ENCODE data around the gene SETD2. TPM values are rescaled to one million over a fixed set of nuclear protein-coding genes. Genes with fewer than 3 reads are reported as not detected.
"Not testable (repeated sequence)": the region's sequence is repeated elsewhere in the genome, so short reads cannot be mapped to it uniquely, and the experiment has no call there.

SETD2 gene
- total RNA-seq, 1 experiment from 2014 or later, result 47.6 TPM

- intact Hi-C loops (cut with micrococcal nuclease; ENCODE audit: unreplicated experiment), result no loop called here
- Histone ChIP-seq H3K9me3 (no peaks in the 10 kb centered on the region), H3K4me3 (ENCODE audit: low read depth, low read length) (no peak overlapping the region), H3K27me3 (replicated peaks; ENCODE audit: control insufficient read depth, insufficient read depth, low read length) (no peaks in the 10 kb centered on the region), H3K4me1 (peaks cover 12% of the 10 kb centered on the region), H3K36me3 (ENCODE audit: control insufficient read depth, insufficient read depth, low read length) (no peaks in the 10 kb centered on the region)
- Mint-ChIP-seq H3K36me3 (ENCODE audit: insufficient read depth, unreplicated experiment) (peaks cover 37% of the 10 kb centered on the region), H3K4me1 (ENCODE audit: low read depth, unreplicated experiment) (peaks cover 16% of the 10 kb centered on the region), H3K27ac (ENCODE audit: unreplicated experiment) (no peak overlapping the region), H3K4me3 (ENCODE audit: unreplicated experiment) (no peak overlapping the region), H3K27me3 (ENCODE audit: insufficient read depth, unreplicated experiment) (no peaks in the 10 kb centered on the region), H3K9me3 (ENCODE audit: unreplicated experiment) (no peaks in the 10 kb centered on the region)
- BruUV-seq (replicated peaks), result no TSS peak
- DNase-seq, result no peak
- TF ChIP-seq CTCF (IDR thresholded peaks at IDR 0.05; ENCODE audit: insufficient read depth in 1 of 2, low read depth in 1 of 2, low read length in 1 of 2, severe bottlenecking in 1 of 2, unreplicated experiment in 1 of 2), result no peak
- POLR2A ChIA-PET, result no interaction called here
- CTCF ChIA-PET, result no interaction called here
Measured at GRCh38 chr3:47028667-47029066, 135.2 kb downstream of the SETD2 start.

GRCh38 chr3:47028146-47028545 is 135.8 kb downstream of the SETD2 start:
- H3K36me3 Mint-ChIP-seq (ENCODE audit: insufficient read depth, unreplicated experiment), result peaks cover 32% of the 10 kb centered on the region
- H3K9me3 ChIP-seq, result no peaks in the 10 kb centered on the region
- H3K4me3 Mint-ChIP-seq (ENCODE audit: unreplicated experiment), result no peak overlapping the region
- no peaks in the 10 kb centered on the region for H3K27me3 Mint-ChIP-seq (ENCODE audit: insufficient read depth, unreplicated experiment)
- no peak overlapping the region for H3K4me3 ChIP-seq (ENCODE audit: low read depth, low read length)
- H3K27ac Mint-ChIP-seq (ENCODE audit: unreplicated experiment), result no peak overlapping the region
- H3K4me1 Mint-ChIP-seq (ENCODE audit: low read depth, unreplicated experiment), result peaks cover 16% of the 10 kb centered on the region
- ChIA-PET CTCF (no interaction called here), POLR2A (no interaction called here)
- TF ChIP-seq CTCF (IDR thresholded peaks at IDR 0.05; ENCODE audit: insufficient read depth in 1 of 2, low read depth in 1 of 2, low read length in 1 of 2, severe bottlenecking in 1 of 2, unreplicated experiment in 1 of 2), result no peak
- H3K4me1 ChIP-seq, result peaks cover 12% of the 10 kb centered on the region
- BruUV-seq (replicated peaks), result no TSS peak
- intact Hi-C loops (cut with micrococcal nuclease; ENCODE audit: unreplicated experiment), result no loop called here
- no peaks in the 10 kb centered on the region for H3K9me3 Mint-ChIP-seq (ENCODE audit: unreplicated experiment)
- no peaks in the 10 kb centered on the region for H3K36me3 ChIP-seq (ENCODE audit: control insufficient read depth, insufficient read depth, low read length)
- H3K27me3 ChIP-seq (replicated peaks; ENCODE audit: control insufficient read depth, insufficient read depth, low read length), result no peaks in the 10 kb centered on the region
- no peak for DNase-seq

- Mint-ChIP-seq H3K4me1 (ENCODE audit: low read depth, unreplicated experiment) (peaks cover 16% of the 10 kb centered on the region), H3K36me3 (ENCODE audit: insufficient read depth, unreplicated experiment) (peaks cover 26% of the 10 kb centered on the region)
- H3K27me3 Mint-ChIP-seq (ENCODE audit: insufficient read depth, unreplicated experiment); H3K9me3 Mint-ChIP-seq (ENCODE audit: unreplicated experiment); DNase-seq; BruUV-seq (replicated peaks); CTCF ChIA-PET; H3K36me3 ChIP-seq (ENCODE audit: control insufficient read depth, insufficient read depth, low read length); H3K4me3 ChIP-seq (ENCODE audit: low read depth, low read length); H3K27ac Mint-ChIP-seq (ENCODE audit: unreplicated experiment); intact Hi-C loops (cut with micrococcal nuclease; ENCODE audit: unreplicated experiment); POLR2A ChIA-PET; H3K27me3 ChIP-seq (replicated peaks; ENCODE audit: control insufficient read depth, insufficient read depth, low read length); H3K9me3 ChIP-seq; H3K4me3 Mint-ChIP-seq (ENCODE audit: unreplicated experiment): not testable (repeated sequence)
- H3K4me1 ChIP-seq, result peaks cover 12% of the 10 kb centered on the region
Measured at GRCh38 chr3:47026432-47026831, 137.5 kb downstream of the SETD2 start.

- no peaks in the 10 kb centered on the region for H3K9me3 ChIP-seq
- intact Hi-C loops (cut with micrococcal nuclease; ENCODE audit: unreplicated experiment), result no loop called here
- H3K9me3 Mint-ChIP-seq (ENCODE audit: unreplicated experiment), result no peaks in the 10 kb centered on the region
- no TSS peak for BruUV-seq (replicated peaks)
- no peak for DNase-seq
- POLR2A ChIA-PET, result no interaction called here
- H3K4me1 ChIP-seq, result peaks cover 12% of the 10 kb centered on the region
- peaks cover 18% of the 10 kb centered on the region for H3K36me3 Mint-ChIP-seq (ENCODE audit: insufficient read depth, unreplicated experiment)
- no peak for TF ChIP-seq CTCF (IDR thresholded peaks at IDR 0.05; ENCODE audit: insufficient read depth in 1 of 2, low read depth in 1 of 2, low read length in 1 of 2, severe bottlenecking in 1 of 2, unreplicated experiment in 1 of 2)
- H3K4me3 Mint-ChIP-seq (ENCODE audit: unreplicated experiment), result no peak overlapping the region
- no peak overlapping the region for H3K27ac Mint-ChIP-seq (ENCODE audit: unreplicated experiment)
- H3K27me3 Mint-ChIP-seq (ENCODE audit: insufficient read depth, unreplicated experiment), result no peaks in the 10 kb centered on the region
- H3K27me3 ChIP-seq (replicated peaks; ENCODE audit: control insufficient read depth, insufficient read depth, low read length), result no peaks in the 10 kb centered on the region
- H3K4me1 Mint-ChIP-seq (ENCODE audit: low read depth, unreplicated experiment), result peaks cover 16% of the 10 kb centered on the region
- H3K36me3 ChIP-seq (ENCODE audit: control insufficient read depth, insufficient read depth, low read length), result no peaks in the 10 kb centered on the region
- H3K4me3 ChIP-seq (ENCODE audit: low read depth, low read length), result no peak overlapping the region
- CTCF ChIA-PET, result no interaction called here
Measured at GRCh38 chr3:47024932-47025331, 139.0 kb downstream of the SETD2 start.
